ENCODE results near the gene KBTBD13.
"Not testable (repeated sequence)": the region's sequence is repeated elsewhere in the genome, so short reads cannot be mapped to it uniquely, and the experiment has no call there.

The KBTBD13 gene

DNA sequence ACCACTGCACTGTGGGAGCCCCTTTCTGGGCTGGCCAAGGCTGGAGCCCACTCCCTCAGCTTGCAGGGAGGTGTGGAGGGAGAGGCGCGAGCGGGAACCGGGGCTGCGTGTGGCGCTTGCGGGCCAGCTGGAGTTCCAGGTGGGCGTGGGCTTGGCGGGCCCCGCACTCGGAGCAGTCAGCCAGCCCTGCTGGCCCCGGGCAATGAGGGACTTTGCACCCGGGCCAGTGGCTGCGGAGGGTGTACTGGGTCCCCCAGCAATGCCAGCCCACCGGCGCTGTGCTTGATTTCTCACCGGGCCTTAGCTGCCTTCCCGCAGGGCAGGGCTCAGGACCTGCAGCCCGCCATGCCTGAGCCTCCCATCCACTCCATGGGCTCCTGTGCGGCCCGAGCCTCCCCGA, 1.6 kb upstream of the KBTBD13 start:
- H3K9ac ChIP-seq (ENCODE audit: low read length); H3K4me3 ChIP-seq (ENCODE audit: low read length); H3K27ac ChIP-seq (ENCODE audit: low read length); H3K4me1 ChIP-seq (ENCODE audit: control insufficient read depth, low read depth, low read length); H3K9me3 ChIP-seq (ENCODE audit: control insufficient read depth, low read depth, low read length); H3K27me3 ChIP-seq (ENCODE audit: control insufficient read depth, insufficient read depth, low read length); H3K36me3 ChIP-seq (ENCODE audit: control insufficient read depth, low read depth, low read length): not testable (repeated sequence)

- not testable (repeated sequence) for H3K36me3 ChIP-seq (ENCODE audit: control insufficient read depth, low read depth, low read length); H3K4me1 ChIP-seq (ENCODE audit: control insufficient read depth, low read depth, low read length); H3K27me3 ChIP-seq (ENCODE audit: control insufficient read depth, insufficient read depth, low read length); H3K9me3 ChIP-seq (ENCODE audit: control insufficient read depth, low read depth, low read length); H3K9ac ChIP-seq (ENCODE audit: low read length); H3K27ac ChIP-seq (ENCODE audit: low read length); H3K4me3 ChIP-seq (ENCODE audit: low read length)
Measured at GRCh38 chr15:65075607-65076395, 745 bp upstream of the KBTBD13 start.

- Histone ChIP-seq H3K4me1 (ENCODE audit: control insufficient read depth, low read depth, low read length) (peaks cover 4% of the 10 kb centered on the region), H3K36me3 (ENCODE audit: control insufficient read depth, low read depth, low read length) (no peaks in the 10 kb centered on the region), H3K27ac (ENCODE audit: low read length) (no peak overlapping the region), H3K9ac (ENCODE audit: low read length) (no peak overlapping the region), H3K27me3 (ENCODE audit: control insufficient read depth, insufficient read depth, low read length) (no peaks in the 10 kb centered on the region), H3K4me3 (ENCODE audit: low read length) (no peak overlapping the region), H3K9me3 (ENCODE audit: control insufficient read depth, low read depth, low read length) (no peaks in the 10 kb centered on the region)
Measured at GRCh38 chr15:65077291-65077980, 890 bp downstream of the KBTBD13 start.

DNA sequence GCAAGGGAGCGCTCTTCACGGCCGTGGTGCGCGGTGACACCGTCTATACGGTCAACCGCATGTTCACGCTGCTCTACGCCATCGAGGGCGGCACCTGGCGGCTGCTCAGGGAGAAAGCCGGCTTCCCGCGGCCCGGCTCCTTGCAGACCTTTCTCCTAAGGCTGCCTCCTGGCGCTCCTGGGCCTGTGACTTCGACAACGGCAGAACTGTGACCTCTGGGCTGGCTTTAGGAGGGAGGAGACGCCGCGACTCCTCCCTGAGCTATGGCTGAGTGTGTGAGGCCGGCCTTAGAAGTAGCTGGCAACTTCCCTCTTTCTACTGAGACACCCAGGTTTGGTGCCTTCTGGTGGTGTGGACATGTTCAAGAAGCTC, 1.4 kb downstream of the KBTBD13 start:
- peaks cover 9% of the 10 kb centered on the region for H3K4me1 ChIP-seq (ENCODE audit: control insufficient read depth, low read depth, low read length)
- no peaks in the 10 kb centered on the region for H3K27me3 ChIP-seq (ENCODE audit: control insufficient read depth, insufficient read depth, low read length)
- H3K36me3 ChIP-seq (ENCODE audit: control insufficient read depth, low read depth, low read length): no peaks in the 10 kb centered on the region
- no peaks in the 10 kb centered on the region for H3K9me3 ChIP-seq (ENCODE audit: control insufficient read depth, low read depth, low read length)
- no peak overlapping the region for H3K27ac ChIP-seq (ENCODE audit: low read length)
- H3K9ac ChIP-seq (ENCODE audit: low read length): no peak overlapping the region
- no peak overlapping the region for H3K4me3 ChIP-seq (ENCODE audit: low read length)

- H3K4me1 ChIP-seq (ENCODE audit: control insufficient read depth, low read depth, low read length): peaks cover 25% of the 10 kb centered on the region
- H3K9ac ChIP-seq (ENCODE audit: low read length): no peak overlapping the region
- H3K36me3 ChIP-seq (ENCODE audit: control insufficient read depth, low read depth, low read length): no peaks in the 10 kb centered on the region
- H3K4me3 ChIP-seq (ENCODE audit: low read length): no peak overlapping the region
- H3K27me3 ChIP-seq (ENCODE audit: control insufficient read depth, insufficient read depth, low read length): no peaks in the 10 kb centered on the region
- H3K9me3 ChIP-seq (ENCODE audit: control insufficient read depth, low read depth, low read length): no peaks in the 10 kb centered on the region
- H3K27ac ChIP-seq (ENCODE audit: low read length): no peak overlapping the region
Measured at GRCh38 chr15:65079580-65079979, 3.0 kb downstream of the KBTBD13 start.

DNA sequence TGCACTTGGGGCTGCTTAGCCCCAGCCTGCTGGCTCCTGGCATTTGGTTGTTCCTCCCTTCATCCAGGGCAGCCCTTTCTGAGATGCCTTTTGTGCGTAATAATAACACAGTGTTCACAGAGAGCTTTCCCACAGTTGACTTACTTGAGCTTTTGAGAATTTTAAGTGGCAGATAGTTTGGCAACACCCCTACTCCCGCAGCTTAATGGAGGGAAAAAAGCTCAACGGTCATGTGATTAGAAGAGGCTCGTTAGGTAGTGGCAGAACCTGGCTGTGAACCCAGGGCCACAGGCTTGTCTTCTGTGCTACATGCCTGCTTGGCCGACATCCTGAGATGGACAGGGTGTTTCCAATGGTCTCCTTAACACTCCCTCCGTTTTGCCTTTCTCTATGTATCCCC, 4.7 kb downstream of the KBTBD13 start:
- H3K9ac ChIP-seq (ENCODE audit: low read length): no peak overlapping the region
- no peak overlapping the region for H3K4me3 ChIP-seq (ENCODE audit: low read length)
- H3K4me1 ChIP-seq (ENCODE audit: control insufficient read depth, low read depth, low read length): peaks cover 25% of the 10 kb centered on the region
- H3K36me3 ChIP-seq (ENCODE audit: control insufficient read depth, low read depth, low read length): no peaks in the 10 kb centered on the region
- H3K9me3 ChIP-seq (ENCODE audit: control insufficient read depth, low read depth, low read length): no peaks in the 10 kb centered on the region
- H3K27me3 ChIP-seq (ENCODE audit: control insufficient read depth, insufficient read depth, low read length): no peaks in the 10 kb centered on the region
- no peak overlapping the region for H3K27ac ChIP-seq (ENCODE audit: low read length)

DNA sequence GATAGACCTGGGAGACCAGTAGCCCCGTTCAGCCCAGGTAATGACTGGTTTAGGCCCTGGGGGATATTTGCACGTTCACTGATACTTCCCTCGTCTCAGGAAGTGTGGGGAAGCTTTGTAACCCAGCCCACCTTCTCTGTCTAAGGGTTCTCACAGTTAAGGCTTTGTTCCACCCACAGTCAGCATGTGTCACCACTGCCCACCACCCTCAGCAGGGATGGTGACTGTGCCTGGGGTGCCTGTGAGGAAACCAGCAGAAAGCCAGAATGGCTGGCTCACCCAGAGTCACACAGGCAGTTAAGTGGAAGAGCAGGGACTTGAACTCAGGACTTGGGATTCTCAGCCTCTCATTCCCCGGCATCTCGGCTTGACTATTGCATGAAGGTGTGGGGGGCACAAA, 5.2 kb downstream of the KBTBD13 start:
- no peak overlapping the region for H3K9ac ChIP-seq (ENCODE audit: low read length)
- no peak overlapping the region for H3K27ac ChIP-seq (ENCODE audit: low read length)
- no peaks in the 10 kb centered on the region for H3K36me3 ChIP-seq (ENCODE audit: control insufficient read depth, low read depth, low read length)
- no peaks in the 10 kb centered on the region for H3K27me3 ChIP-seq (ENCODE audit: control insufficient read depth, insufficient read depth, low read length)
- no peak overlapping the region for H3K4me3 ChIP-seq (ENCODE audit: low read length)
- peaks cover 25% of the 10 kb centered on the region for H3K4me1 ChIP-seq (ENCODE audit: control insufficient read depth, low read depth, low read length)
- H3K9me3 ChIP-seq (ENCODE audit: control insufficient read depth, low read depth, low read length): no peaks in the 10 kb centered on the region

DNA sequence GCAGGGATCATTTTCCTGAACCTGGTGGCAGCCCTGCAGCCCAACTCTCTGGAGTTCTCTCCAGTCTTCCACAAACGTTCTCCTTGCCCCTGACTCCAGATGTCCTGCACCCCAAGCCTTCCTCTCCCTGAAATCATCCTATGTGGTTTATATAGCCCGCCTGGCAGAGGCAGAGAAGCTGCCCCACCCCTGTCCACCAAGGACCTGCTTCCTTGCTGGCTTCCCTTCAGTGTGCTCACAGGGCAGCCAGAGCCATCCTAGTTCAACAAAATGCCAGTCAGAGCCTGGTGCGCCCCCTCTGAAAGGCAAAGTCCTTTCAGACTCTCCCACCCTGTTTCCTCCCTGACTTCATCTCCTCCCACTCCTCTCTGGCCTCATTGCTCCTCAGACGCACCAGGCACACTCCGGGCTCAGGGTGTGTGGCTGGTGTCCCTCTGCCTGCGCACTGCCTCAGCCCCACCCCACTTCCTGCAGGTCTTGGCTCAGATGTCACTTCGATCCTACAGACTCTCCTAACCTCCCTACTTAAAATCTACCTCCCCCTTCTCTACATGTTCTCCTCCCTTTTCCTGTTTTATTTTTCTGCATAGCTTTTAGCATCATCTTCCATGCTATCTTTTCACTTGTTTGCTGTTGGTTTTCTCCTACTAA, 5.9 kb downstream of the KBTBD13 start:
- peak overlapping the region; percentile 27 for H3K4me3 ChIP-seq (ENCODE audit: low read length)

DNA sequence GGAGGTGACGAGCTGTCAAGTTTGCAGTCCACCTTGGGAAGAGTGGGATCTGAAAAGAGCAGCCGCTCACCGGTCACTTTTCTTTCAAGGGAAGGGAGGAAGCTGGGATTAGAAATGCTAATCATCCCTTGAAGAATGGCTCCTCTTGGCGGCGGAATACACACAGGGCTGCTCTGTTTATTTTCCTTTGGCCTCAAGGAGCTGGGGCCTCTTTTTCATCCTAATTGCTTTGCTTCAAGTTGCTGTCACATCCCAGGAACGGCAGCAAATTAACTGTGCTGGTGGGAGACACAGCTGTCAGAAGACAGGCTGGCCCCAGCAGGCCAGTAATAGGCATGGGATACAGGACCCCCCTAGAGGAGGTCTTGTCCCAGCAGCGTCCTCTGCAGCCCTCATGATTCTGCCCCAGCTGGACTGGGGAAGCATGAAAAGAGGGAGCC, 6.7 kb downstream of the KBTBD13 start:
- Histone ChIP-seq H3K27me3 (ENCODE audit: control insufficient read depth, insufficient read depth, low read length) (no peaks in the 10 kb centered on the region), H3K9me3 (ENCODE audit: control insufficient read depth, low read depth, low read length) (no peaks in the 10 kb centered on the region), H3K4me3 (ENCODE audit: low read length) (peak overlapping the region; percentile 27), H3K4me1 (ENCODE audit: control insufficient read depth, low read depth, low read length) (peaks cover 25% of the 10 kb centered on the region), H3K9ac (ENCODE audit: low read length) (no peak overlapping the region), H3K36me3 (ENCODE audit: control insufficient read depth, low read depth, low read length) (no peaks in the 10 kb centered on the region), H3K27ac (ENCODE audit: low read length) (no peak overlapping the region)

More for the DNA sequence above, 5.9 kb downstream of the KBTBD13 start:
- Histone ChIP-seq H3K36me3 (ENCODE audit: control insufficient read depth, low read depth, low read length) (no peaks in the 10 kb centered on the region), H3K9ac (ENCODE audit: low read length) (no peak overlapping the region), H3K9me3 (ENCODE audit: control insufficient read depth, low read depth, low read length) (no peaks in the 10 kb centered on the region), H3K27ac (ENCODE audit: low read length) (no peak overlapping the region), H3K4me1 (ENCODE audit: control insufficient read depth, low read depth, low read length) (peaks cover 25% of the 10 kb centered on the region), H3K27me3 (ENCODE audit: control insufficient read depth, insufficient read depth, low read length) (no peaks in the 10 kb centered on the region)

DNA sequence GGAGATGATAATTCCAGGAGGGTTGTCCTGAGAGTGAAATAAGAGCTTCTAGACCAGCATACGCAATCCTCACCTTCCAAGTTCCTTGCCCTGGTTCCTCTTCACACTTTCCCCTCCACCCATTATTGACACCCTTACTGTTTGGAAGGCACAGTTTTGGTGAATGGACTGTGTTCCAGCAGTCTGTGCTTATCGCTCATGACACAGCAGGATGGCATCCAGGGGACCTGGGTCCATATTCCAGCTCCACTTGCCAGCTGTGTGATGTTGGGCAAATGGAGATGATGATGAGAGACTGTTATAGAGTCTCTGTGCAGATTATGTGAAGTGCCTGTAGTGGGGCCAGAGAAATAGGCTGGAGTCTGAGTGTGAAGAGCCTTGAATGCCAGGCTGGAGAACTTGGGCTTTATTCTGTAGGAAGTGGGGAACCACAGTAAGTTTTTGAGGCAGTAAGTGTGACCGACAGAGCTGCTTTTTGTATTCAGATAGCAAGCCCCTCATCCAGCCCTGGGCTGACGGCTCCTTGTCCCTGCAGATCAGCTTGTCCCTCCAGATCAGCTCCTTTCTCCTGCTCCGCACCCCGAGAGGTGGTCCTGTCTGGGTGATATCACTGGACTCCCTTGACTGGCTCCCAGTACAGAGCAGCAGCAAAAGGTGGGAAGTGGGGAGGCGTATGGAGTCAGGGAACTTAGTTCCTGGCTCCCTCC, 8.1 kb downstream of the KBTBD13 start:
- Histone ChIP-seq H3K27ac (ENCODE audit: low read length) (no peak overlapping the region), H3K36me3 (ENCODE audit: control insufficient read depth, low read depth, low read length) (no peaks in the 10 kb centered on the region), H3K27me3 (ENCODE audit: control insufficient read depth, insufficient read depth, low read length) (no peaks in the 10 kb centered on the region), H3K4me3 (ENCODE audit: low read length) (no peak overlapping the region), H3K4me1 (ENCODE audit: control insufficient read depth, low read depth, low read length) (peaks cover 33% of the 10 kb centered on the region), H3K9me3 (ENCODE audit: control insufficient read depth, low read depth, low read length) (no peaks in the 10 kb centered on the region), H3K9ac (ENCODE audit: low read length) (no peak overlapping the region)

DNA sequence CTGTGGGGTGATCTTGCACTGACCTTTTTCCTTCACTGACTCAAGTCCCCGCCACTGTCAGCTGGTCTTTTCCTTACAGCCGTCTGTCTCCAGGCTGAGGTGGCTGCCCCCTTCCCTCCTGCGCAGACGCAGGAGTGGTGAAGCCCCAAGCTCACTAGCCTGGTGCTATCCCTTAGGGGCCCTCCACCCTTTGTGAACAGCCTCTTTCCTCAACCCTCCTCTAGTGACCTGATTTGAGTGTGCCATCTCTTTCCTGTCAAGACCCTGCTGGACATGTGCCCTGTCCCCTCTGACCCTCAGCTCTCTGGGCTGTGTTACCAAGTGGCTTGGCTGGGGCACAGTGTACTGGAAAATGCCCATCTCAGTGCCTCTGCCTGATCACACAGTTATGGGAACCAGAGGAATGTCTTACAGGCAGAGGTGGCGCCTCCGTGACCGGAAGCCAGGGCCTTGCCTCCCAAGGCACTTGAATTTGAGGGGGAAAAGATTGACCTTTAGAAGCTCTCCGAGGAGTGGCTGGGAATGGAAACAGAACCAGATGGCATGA, 8.7 kb downstream of the KBTBD13 start:
- Histone ChIP-seq H3K27me3 (ENCODE audit: control insufficient read depth, insufficient read depth, low read length) (no peaks in the 10 kb centered on the region), H3K9ac (ENCODE audit: low read length) (no peak overlapping the region), H3K9me3 (ENCODE audit: control insufficient read depth, low read depth, low read length) (no peaks in the 10 kb centered on the region), H3K36me3 (ENCODE audit: control insufficient read depth, low read depth, low read length) (no peaks in the 10 kb centered on the region), H3K4me1 (ENCODE audit: control insufficient read depth, low read depth, low read length) (peaks cover 33% of the 10 kb centered on the region), H3K27ac (ENCODE audit: low read length) (no peak overlapping the region), H3K4me3 (ENCODE audit: low read length) (no peak overlapping the region)
